HG03060 (cell line): ENCODE data around the gene SUGP1.

Experiments
- ATAC-seq: cut with Tn5 transposase; IDR thresholded peaks from one replicate; pipeline ENCODE4 v1.9.1; 2021; ENCODE audit warnings: low read depth, moderate number of reproducible peaks; ENCODE audit not compliant: unreplicated experiment

SUGP1 gene

GRCh38 chr19:19342086-19343015 lies 22.0 kb upstream of the SUGP1 start:
- ATAC-seq: no peak

GRCh38 chr19:19341026-19341425 lies 20.7 kb upstream of the SUGP1 start:
- ATAC-seq: no peak

DNA sequence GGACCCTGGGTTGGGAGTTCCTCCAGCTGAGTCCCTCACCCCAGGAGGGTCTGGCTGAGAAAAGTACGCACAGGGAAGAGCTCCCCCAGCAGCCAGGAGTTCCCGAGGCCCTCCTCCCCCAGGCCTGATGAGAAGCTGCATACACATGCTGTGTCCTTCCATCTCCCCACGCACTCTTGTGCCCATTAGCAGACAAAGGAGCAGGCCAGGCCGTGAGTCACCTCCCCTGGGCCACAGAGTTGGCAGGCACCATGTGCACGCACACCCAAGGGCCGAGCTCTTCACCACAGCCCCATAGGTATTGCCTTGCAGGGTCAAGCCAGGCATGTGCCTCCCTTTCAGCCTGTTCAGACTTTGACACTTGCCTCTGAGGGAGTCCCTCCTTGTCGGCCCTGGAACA lies 17.8 kb upstream of the SUGP1 start:
- no peak for ATAC-seq

DNA sequence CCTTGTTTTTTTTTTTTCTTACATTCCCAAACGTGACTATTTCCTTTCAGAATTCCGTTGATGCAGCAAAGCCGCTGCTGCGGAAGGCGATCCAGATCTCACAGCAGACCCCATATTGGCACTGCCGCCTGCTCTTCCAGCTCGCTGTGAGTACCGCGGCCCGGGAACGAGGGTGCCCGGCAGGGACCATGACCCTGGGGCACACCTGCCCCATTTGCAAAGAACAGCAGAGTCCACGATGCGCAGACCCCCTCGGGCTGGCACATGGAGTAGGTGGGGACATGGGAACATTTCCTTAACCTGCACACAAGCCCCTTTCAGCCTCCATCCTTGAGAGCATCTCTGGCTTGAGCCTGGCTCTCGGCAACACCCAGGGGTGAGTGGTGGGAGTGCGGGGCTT lies 16.8 kb upstream of the SUGP1 start:
- ATAC-seq: no peak

DNA sequence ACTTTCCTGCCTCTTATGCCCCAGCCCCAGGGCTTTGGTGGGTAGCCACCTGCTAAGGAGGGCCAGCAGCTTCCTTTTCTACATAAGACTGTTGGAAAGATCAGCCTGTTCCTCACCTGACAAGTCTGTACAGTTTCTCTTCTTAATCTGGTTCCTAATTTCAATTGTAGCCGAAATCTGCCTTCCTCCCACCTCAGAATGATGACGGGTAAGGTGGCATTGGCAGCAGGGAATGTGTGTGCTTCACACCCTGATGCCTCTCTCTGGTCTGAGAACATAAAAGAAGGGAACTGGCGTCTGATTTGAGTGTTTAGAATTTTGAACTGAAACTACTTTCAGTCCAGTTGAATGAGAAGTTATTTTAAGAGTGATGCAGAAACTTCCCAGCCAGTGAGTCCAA lies 16.3 kb upstream of the SUGP1 start:
- no peak for ATAC-seq

- no peak for ATAC-seq
These were observed 15.3 kb upstream of the SUGP1 start for GRCh38 chr19:19335408-19336158.

DNA sequence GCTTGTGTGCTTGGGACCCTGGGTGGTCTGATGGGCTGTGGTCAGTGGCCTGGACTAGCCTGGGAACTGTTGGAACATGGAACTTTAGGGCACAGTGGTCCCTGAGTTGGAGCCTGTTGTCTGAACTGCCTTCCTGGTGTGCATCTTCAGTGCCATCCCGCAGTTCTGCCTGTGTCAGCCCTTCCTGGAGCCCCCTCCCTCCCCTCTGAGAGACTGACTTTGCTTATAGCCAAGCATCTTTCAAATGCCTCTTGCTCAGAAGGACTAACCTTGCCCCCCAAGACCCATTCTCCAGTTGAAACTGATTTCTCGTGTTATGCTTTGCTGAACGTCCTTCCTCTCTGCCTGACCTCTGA lies 14.7 kb upstream of the SUGP1 start:
- ATAC-seq: no peak

DNA sequence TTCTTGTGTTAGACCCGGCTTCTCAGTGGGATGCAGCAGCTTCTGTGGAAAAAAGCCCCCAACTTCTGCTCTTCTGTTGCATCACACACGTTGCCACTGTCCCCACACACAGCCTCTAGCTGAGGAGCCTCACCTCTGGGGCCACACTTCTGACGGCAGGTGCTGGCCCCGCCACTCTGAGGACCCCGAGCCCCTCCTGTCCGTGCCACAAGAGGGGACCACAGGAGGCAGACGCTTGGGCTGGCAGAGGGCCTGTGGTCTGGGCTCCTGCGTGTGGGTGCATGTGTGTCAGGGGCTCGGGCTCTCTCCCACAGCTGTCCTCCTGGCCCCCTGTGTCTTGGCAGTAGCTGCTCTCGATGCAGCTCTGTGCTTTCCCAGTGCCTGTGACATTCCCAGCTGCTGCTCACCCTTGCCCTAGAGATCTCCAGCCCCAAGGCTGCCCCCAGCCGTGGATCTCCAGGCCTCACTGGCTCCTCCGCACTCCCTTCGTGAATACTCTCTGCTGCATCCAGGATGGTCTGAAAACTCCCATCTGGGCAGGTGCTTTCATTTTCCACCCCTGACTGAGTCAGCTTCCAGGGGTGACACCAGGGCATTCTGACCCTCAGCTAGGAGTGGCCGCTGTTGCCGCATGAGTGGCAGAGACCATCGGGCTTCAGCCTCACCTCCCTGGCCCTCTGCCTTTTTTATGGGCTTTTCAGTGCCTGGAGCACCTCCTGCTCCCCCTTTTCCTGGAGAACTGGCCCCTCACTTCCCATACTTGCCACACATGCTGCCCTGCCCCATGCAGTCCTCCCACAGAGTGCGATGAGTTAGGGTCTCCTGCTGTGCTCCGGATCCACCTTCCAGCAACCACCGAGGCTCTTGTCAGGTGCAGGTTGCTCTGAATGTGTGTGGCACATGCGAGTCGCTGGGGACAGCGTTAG lies 14.0 kb upstream of the SUGP1 start:
- ATAC-seq: no peak

GRCh38 chr19:19329126-19329525 lies 8.8 kb upstream of the SUGP1 start:
- no peak for ATAC-seq

- no peak for ATAC-seq
These were observed 7.4 kb upstream of the SUGP1 start for GRCh38 chr19:19327672-19328071.

DNA sequence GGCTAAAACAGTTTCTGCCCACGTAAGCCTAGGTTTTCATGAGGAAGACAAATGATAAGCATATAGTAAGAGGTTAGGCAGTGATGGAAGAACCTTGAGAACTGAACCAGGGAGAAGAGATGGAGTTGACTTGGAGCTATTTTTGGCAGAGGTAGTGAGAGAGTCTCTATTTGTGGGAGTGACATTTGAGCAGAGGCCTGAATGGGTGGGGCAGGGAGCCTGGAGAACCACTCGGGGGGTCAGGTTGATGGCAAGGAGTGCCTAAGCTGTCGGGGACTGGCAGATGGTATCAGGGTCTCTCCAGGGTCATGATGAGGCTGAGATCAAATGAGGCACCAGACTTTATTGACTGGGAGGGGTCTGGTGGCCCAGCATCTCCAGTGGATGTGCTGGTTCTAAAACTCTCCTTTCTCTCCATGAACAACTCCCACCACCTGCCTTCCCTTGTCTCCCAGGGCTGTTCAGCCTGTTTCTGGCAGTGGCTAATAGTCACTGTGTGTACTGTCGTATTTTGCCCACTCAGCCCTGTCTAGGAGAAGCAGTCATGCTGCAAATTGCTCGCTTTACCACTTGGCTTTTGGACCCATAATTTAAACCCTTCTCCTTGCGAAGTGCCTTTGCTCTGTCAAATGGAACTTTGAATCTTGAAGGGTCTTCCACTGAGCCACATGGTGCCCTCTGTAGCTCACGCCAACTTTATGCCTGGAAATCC lies 3.9 kb upstream of the SUGP1 start:
- no peak for ATAC-seq

- ATAC-seq: no peak
These were observed 850 bp upstream of the SUGP1 start for GRCh38 chr19:19321141-19321577.

GRCh38 chr19:19319732-19320360 lies 463 bp downstream of the SUGP1 start:
- no peak for ATAC-seq

- no peak for ATAC-seq
These were observed 4.2 kb downstream of the SUGP1 start for GRCh38 chr19:19316082-19316481.

GRCh38 chr19:19315444-19315843 lies 4.9 kb downstream of the SUGP1 start:
- no peak for ATAC-seq

DNA sequence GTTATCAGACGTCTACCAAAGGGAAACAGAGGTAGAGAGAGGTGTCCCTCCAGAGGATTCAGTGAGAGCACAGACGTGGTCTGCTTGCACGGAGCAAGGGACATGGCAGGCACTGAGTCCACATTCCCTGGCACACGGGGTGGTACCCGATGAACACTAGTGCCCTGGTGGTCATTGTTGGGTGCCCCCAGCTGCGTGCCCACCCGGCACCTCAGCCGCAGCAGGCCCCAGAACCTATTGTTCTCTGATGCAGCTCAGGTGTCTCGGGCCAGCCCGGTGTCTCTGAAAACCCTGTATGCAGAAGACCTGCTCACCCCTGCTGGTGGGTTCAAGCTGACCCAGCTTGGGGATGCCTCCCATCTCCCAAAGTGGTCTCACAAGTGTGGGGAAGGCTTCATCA lies 11.9 kb downstream of the SUGP1 start:
- ATAC-seq: no peak

GRCh38 chr19:19306191-19306590 lies 14.1 kb downstream of the SUGP1 start:
- ATAC-seq: no peak

GRCh38 chr19:19305696-19306095 lies 14.6 kb downstream of the SUGP1 start:
- ATAC-seq: no peak

- ATAC-seq: no peak
These were observed 15.2 kb downstream of the SUGP1 start for GRCh38 chr19:19305066-19305465.
